Tibial nerve (tissue), 4 donors: ENCODE data around the gene MTURN. TPM values are rescaled to one million over a fixed set of nuclear protein-coding genes. Genes with fewer than 3 reads are reported as not detected.

Experiments
- DNase-seq, 2 donors: peaks; one replicate each; pipeline ENCODE4 v3.0.0-alpha.2; 2019; ENCODE audit warnings: low spot score in 2 of 2
- H3K27ac ChIP-seq, 4 donors: fragments of 200-600 bp; sonication (generic) in 3 of 4; one replicate each; pipeline ENCODE4 v1.5.1; 2017 to 2019; ENCODE audit warnings: mild to moderate bottlenecking in 1 of 4
- H3K27me3 ChIP-seq, 2 donors: fragments of 200-600 bp; sonication (generic) in 1 of 2; one replicate each; pipeline versions ENCODE4 v1.5.1 to v1.6.0; 2017 to 2019
- H3K36me3 ChIP-seq, 3 donors: fragments of 200-600 bp; sonication (generic); one replicate each; pipeline ENCODE4 v1.5.1; 2018 to 2019
- H3K4me1 ChIP-seq, 4 donors: fragments of 200-600 bp; sonication (generic) in 3 of 4; one replicate each; pipeline ENCODE4 v1.5.1; 2017 to 2019
- H3K4me3 ChIP-seq, 4 donors: fragments of 200-600 bp; sonication (generic) in 3 of 4; one replicate each; pipeline ENCODE4 v1.5.1; 2017 to 2019; ENCODE audit warnings: mild to moderate bottlenecking in 1 of 4, moderate library complexity in 1 of 4
- H3K9me3 ChIP-seq, 4 donors: fragments of 200-600 bp; sonication (generic) in 3 of 4; one replicate each; pipeline ENCODE4 v1.5.1; 2017 to 2019
- EP300 ChIP-seq, 2 donors: sonication (generic); formaldehyde crosslinking; IDR thresholded peaks; one replicate each; pipeline ENCODE4 v1.6.1; 2017; ENCODE audit warnings: antibody characterized with exemption in 2 of 2, mild to moderate bottlenecking in 1 of 2
- POLR2A ChIP-seq, 2 donors: fragments of 450-650 bp; IDR thresholded peaks; one replicate each; pipeline ENCODE4 v1.6.1; 2017; ENCODE audit warnings: antibody characterized with exemption in 2 of 2, mild to moderate bottlenecking in 2 of 2, moderate library complexity in 2 of 2
- WGBS, 2 donors: methylation state at CpG; one replicate each; pipeline ENCODE4 v1.1.5; 2018; 5-methylcytosine and 5-hydroxymethylcytosine counted together
- total RNA-seq, 4 donors: library from RNA; depleted of rRNA; stranded (reverse); fragments of >200 nt; gene quantifications; one replicate each; pipeline ENCODE4 v1.1.0, GENCODE V29; 2016
- TF ChIP-seq, protein P1 (sequence below), 5 experiments: fragments of 200-600 bp in 3 of 5; fragments of 450-650 bp in 2 of 5; sonication (generic) in 3 of 5; IDR thresholded peaks; one replicate each; pipeline ENCODE4 v1.5.1; 2016 to 2019; ENCODE audit warnings: antibody characterized with exemption in 5 of 5, mild to moderate bottlenecking in 3 of 5, moderate library complexity in 2 of 5

The MTURN gene
- total RNA-seq, 4 donors from 2014 or later: 156 to 246 (median 186) TPM

DNA sequence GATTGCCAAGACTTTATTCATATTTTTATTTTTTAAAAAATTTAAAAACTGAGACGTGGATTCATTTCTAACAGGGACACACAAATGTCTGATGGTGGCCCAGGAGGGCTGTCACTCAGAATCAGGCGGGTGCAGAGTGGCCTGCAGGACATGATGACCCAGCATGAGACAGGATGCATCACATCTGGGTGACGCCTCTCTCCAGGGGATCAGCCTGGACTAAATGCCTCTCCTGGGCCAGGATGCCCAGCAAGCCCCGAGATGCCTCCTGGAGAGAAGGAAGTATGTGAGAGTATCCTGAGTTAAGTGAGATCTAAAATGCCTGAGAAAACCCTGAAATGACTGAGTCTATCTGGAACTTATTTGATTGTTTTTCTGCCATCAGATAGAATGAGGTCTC, 16.9 kb upstream of the MTURN start:
- H3K4me3 ChIP-seq: no peak overlapping the region
- no peak for DNase-seq
- no peak overlapping the region for H3K27ac ChIP-seq
- peaks cover 0 to 9% (median 3%) of the 10 kb centered on the region in 4 donors for H3K9me3 ChIP-seq
- peaks cover 0 to 10% (median 0%) of the 10 kb centered on the region in 4 donors for H3K4me1 ChIP-seq
- 88 to 91% methylated on average over 4 of the region's 4 CpGs for WGBS, 2 donors
- TF ChIP-seq EP300 (IDR thresholded peaks at IDR 0.05): no peak
- TF ChIP-seq, protein P1, sequence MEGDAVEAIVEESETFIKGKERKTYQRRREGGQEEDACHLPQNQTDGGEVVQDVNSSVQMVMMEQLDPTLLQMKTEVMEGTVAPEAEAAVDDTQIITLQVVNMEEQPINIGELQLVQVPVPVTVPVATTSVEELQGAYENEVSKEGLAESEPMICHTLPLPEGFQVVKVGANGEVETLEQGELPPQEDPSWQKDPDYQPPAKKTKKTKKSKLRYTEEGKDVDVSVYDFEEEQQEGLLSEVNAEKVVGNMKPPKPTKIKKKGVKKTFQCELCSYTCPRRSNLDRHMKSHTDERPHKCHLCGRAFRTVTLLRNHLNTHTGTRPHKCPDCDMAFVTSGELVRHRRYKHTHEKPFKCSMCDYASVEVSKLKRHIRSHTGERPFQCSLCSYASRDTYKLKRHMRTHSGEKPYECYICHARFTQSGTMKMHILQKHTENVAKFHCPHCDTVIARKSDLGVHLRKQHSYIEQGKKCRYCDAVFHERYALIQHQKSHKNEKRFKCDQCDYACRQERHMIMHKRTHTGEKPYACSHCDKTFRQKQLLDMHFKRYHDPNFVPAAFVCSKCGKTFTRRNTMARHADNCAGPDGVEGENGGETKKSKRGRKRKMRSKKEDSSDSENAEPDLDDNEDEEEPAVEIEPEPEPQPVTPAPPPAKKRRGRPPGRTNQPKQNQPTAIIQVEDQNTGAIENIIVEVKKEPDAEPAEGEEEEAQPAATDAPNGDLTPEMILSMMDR (IDR thresholded peaks at IDR 0.05): no peak
- TF ChIP-seq POLR2A (IDR thresholded peaks at IDR 0.05): no peak
- no peaks in the 10 kb centered on the region for H3K36me3 ChIP-seq
- no peaks in the 10 kb centered on the region for H3K27me3 ChIP-seq

DNA sequence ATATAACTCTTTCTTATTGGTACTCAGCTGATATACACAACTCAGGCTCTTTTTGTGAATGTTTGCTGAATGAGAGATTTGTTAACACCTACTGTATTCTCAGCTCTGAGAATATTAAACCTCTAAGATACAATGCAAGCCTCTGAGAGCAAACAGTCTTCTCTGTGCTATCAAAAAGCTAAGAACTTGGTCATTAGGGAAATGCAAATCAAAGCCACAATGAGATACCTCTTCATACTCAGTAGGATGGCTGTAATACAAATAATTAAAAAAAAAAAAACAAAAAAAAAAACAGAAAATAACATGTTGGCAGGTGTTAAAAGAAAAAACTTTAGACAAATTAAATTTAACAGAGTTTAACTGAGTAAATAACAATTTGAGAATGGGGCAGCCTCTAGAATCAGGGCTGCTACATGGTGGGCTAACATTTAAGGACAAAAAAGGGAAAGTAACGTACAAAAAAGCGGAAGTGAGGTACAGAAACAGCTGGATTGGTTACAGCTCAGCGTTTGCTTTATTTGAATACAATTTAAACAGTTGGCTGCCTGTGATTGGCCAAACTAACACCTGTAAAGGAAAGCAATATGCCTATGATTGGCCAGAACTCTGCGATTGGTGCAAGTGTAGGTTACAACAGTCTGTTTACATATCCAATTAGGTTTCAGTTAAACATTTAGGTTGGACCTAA, 14.8 kb upstream of the MTURN start:
- WGBS, 2 donors: 82 to 90% methylated on average over 4 of the region's 4 CpGs
- Histone ChIP-seq H3K4me3 (no peak overlapping the region), H3K9me3 (no peaks in the 10 kb centered on the region), H3K4me1 (peaks cover 0 to 10% (median 0%) of the 10 kb centered on the region in 4 donors), H3K36me3 (no peaks in the 10 kb centered on the region), H3K27ac (no peak overlapping the region), H3K27me3 (no peaks in the 10 kb centered on the region)
- DNase-seq: no peak
- TF ChIP-seq POLR2A (IDR thresholded peaks at IDR 0.05) (no peak), EP300 (IDR thresholded peaks at IDR 0.05) (no peak)
- TF ChIP-seq, protein P1 (IDR thresholded peaks at IDR 0.05): no peak

GRCh38 chr7:30133736-30134610, 813 bp upstream of the MTURN start:
- Histone ChIP-seq H3K4me3 (peak overlapping the region; percentile 35 to 85 (median 66)), H3K4me1 (peaks cover 0 to 35% (median 6%) of the 10 kb centered on the region in 4 donors), H3K36me3 (no peaks in the 10 kb centered on the region), H3K27ac (peak overlapping the region; percentile 81 to 95 (median 88)), H3K9me3 (no peaks in the 10 kb centered on the region), H3K27me3 (no peaks in the 10 kb centered on the region)
- no peak for DNase-seq
- no peak for TF ChIP-seq POLR2A (IDR thresholded peaks at IDR 0.05)
- TF ChIP-seq EP300 (IDR thresholded peaks at IDR 0.05): no peak
- TF ChIP-seq, protein P1 (IDR thresholded peaks at IDR 0.05): no peak
- 35 to 37% methylated on average over 13 of the region's 13 CpGs for WGBS, 2 donors

GRCh38 chr7:30135301-30136116, 723 bp downstream of the MTURN start:
- Histone ChIP-seq H3K27me3 (no peaks in the 10 kb centered on the region), H3K4me1 (peaks cover 0 to 50% (median 10%) of the 10 kb centered on the region in 4 donors), H3K27ac (peak overlapping the region; percentile 83 to 98 (median 94)), H3K9me3 (no peaks in the 10 kb centered on the region), H3K36me3 (no peaks in the 10 kb centered on the region), H3K4me3 (peak overlapping the region; percentile 78 to 94 (median 87))
- peak; percentile 65 to 66 for DNase-seq
- 0% methylated on average over 32 to 36 of the region's 93 CpGs for WGBS, 2 donors
- TF ChIP-seq POLR2A (IDR thresholded peaks at IDR 0.05): peak; percentile 40 to 65
- TF ChIP-seq, protein P1 (IDR thresholded peaks at IDR 0.05): peak in 1 of 5 experiments; percentile 28
- TF ChIP-seq EP300 (IDR thresholded peaks at IDR 0.05): peak in 1 of 2 donors; percentile 87
